ENCODE results near the gene BRD3.

- TF ChIP-seq, protein P1, sequence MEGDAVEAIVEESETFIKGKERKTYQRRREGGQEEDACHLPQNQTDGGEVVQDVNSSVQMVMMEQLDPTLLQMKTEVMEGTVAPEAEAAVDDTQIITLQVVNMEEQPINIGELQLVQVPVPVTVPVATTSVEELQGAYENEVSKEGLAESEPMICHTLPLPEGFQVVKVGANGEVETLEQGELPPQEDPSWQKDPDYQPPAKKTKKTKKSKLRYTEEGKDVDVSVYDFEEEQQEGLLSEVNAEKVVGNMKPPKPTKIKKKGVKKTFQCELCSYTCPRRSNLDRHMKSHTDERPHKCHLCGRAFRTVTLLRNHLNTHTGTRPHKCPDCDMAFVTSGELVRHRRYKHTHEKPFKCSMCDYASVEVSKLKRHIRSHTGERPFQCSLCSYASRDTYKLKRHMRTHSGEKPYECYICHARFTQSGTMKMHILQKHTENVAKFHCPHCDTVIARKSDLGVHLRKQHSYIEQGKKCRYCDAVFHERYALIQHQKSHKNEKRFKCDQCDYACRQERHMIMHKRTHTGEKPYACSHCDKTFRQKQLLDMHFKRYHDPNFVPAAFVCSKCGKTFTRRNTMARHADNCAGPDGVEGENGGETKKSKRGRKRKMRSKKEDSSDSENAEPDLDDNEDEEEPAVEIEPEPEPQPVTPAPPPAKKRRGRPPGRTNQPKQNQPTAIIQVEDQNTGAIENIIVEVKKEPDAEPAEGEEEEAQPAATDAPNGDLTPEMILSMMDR (IDR thresholded peaks at IDR 0.05; ENCODE audit: insufficient read depth, low read length, poor library complexity, severe bottlenecking) = no peak
- TF ChIP-seq EZH2phosphoT487 (conservative IDR thresholded peaks at IDR 0.05; ENCODE audit: low read length) = no peak
Observed at GRCh38 chr9:134101623-134102149, 33.9 kb upstream of the BRD3 start.
